OCI-LY7 (cell line): Measurements from ENCODE around the gene NSL1.

Experiments used
- EZH2phosphoT487 ChIP-seq: fragments of 200-600 bp; sonication (generic); IDR thresholded peaks from 2 replicates; pipeline ENCODE4 v1.6.1; 2018; ENCODE audit warnings: low read depth, borderline replicate concordance, mild to moderate bottlenecking, mixed run types, antibody characterized with exemption, low read length, moderate library complexity, mixed read lengths
- TF ChIP-seq, protein P1 (sequence below): fragments of 200-600 bp; sonication (generic); conservative IDR thresholded peaks from 2 replicates; pipeline ENCODE4 v1.5.1; 2014; ENCODE audit warnings: mild to moderate bottlenecking, antibody characterized with exemption, low read length, moderate library complexity, mixed read lengths

DNA sequence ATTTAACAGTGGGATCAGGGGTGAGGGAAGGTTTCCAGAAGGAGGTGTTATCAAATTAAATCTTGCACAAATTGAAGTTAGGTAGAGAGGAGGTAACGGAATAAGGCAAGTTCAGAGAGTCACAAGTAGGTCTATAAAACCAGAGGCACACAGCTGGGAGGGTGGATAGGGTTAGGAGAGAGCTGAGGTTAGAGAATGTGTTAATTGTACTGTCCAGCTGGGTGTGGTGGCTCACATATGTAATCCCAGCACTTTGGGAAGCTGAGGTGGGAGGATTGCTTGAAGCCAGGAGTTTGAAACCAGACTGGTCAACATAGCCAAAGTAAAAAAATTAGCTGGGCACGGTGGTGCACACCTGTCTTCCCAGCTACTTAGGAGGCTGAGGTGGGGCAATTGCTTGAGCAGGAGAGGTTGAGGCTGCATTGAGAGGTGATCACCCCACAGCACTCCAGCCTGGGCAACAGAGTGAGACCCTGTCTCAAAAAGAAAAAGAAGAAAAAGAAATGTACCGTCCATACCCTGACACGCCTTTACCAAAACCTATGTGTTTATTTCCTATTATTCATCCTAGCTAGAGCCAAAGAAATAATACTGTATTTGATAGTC, 35.7 kb upstream of the NSL1 start:
- TF ChIP-seq, protein P1, sequence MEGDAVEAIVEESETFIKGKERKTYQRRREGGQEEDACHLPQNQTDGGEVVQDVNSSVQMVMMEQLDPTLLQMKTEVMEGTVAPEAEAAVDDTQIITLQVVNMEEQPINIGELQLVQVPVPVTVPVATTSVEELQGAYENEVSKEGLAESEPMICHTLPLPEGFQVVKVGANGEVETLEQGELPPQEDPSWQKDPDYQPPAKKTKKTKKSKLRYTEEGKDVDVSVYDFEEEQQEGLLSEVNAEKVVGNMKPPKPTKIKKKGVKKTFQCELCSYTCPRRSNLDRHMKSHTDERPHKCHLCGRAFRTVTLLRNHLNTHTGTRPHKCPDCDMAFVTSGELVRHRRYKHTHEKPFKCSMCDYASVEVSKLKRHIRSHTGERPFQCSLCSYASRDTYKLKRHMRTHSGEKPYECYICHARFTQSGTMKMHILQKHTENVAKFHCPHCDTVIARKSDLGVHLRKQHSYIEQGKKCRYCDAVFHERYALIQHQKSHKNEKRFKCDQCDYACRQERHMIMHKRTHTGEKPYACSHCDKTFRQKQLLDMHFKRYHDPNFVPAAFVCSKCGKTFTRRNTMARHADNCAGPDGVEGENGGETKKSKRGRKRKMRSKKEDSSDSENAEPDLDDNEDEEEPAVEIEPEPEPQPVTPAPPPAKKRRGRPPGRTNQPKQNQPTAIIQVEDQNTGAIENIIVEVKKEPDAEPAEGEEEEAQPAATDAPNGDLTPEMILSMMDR = no peak
- no peak for TF ChIP-seq EZH2phosphoT487
